DOHH2 (cell line): ENCODE data around the gene VAV2.

ENCODE experiments used
- EZH2phosphoT487 ChIP-seq: fragments of 200-600 bp; sonication (generic); IDR thresholded peaks from 2 replicates; pipeline ENCODE4 v1.6.1; 2017; ENCODE audit warnings: borderline replicate concordance, mild to moderate bottlenecking, antibody characterized with exemption, low read length, moderate library complexity, mixed read lengths
- TF ChIP-seq, protein P1 (sequence below): fragments of 200-600 bp; sonication (generic); IDR thresholded peaks from one replicate; pipeline ENCODE4 v1.5.1; 2014; ENCODE audit warnings: antibody characterized with exemption, mild to moderate bottlenecking, low read depth, low read length; ENCODE audit not compliant: poor library complexity, severe bottlenecking

DNA sequence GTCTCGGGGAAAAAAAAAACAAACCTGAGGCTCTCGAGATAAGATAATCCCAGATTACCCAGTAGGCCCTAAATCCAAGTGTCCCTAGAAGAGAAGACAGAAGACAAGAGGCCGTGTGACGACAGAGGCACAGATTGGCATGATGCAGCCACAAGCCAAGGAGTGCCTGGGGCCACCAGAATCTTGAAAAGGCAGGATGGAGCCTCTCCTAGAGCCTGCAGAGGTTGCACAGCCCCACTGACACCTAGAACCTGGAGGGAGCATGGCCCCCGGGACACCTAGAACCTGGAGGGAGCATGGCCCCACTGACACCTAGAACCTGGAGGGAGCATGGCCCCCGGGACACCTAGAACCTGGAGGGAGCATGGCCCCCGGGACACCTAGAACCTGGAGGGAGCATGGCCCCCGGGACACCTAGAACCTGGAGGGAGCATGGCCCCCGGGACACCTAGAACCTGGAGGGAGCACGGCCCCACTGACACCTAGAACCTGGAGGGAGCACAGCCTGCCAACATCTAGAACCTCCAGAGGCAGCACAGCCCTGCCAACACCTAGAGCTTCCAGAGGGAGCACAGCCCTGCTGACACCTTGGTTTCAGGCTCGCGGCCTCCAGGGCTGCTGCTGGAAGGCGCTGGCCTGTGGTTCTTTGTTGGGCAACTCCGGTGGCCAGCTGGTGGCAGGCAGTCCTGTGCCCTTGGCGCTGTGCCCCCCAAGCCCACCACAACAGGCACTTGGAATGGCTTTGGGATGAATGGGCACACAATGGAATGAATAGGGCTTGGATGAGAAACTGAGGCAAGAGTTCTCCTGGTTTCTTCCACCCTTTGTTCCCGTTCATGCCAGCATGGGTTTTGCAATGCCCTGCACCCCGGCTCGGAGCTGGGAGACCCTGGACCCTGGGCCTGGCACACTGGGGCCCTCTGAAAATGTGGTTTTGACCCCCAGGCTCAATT is 39.2 kb downstream of the VAV2 start:
- TF ChIP-seq, protein P1, sequence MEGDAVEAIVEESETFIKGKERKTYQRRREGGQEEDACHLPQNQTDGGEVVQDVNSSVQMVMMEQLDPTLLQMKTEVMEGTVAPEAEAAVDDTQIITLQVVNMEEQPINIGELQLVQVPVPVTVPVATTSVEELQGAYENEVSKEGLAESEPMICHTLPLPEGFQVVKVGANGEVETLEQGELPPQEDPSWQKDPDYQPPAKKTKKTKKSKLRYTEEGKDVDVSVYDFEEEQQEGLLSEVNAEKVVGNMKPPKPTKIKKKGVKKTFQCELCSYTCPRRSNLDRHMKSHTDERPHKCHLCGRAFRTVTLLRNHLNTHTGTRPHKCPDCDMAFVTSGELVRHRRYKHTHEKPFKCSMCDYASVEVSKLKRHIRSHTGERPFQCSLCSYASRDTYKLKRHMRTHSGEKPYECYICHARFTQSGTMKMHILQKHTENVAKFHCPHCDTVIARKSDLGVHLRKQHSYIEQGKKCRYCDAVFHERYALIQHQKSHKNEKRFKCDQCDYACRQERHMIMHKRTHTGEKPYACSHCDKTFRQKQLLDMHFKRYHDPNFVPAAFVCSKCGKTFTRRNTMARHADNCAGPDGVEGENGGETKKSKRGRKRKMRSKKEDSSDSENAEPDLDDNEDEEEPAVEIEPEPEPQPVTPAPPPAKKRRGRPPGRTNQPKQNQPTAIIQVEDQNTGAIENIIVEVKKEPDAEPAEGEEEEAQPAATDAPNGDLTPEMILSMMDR: no peak
- no peak for TF ChIP-seq EZH2phosphoT487
